Right renal cortex interstitium (tissue), 3 donors: ENCODE measurements around the gene NR2C2AP. TPM values are rescaled to one million over a fixed set of nuclear protein-coding genes. Genes with fewer than 3 reads are reported as not detected.
"Not testable (repeated sequence)": the region's sequence is repeated elsewhere in the genome, so short reads cannot be mapped to it uniquely, and the experiment has no call there.

Source experiments
- DNase-seq, 3 donors: peaks; one replicate each; pipeline ENCODE4 v3.0.0-alpha.2; 2013; ENCODE audit warnings: low read depth in 3 of 3, low spot score in 2 of 3
- polyA plus RNA-seq, 3 donors: library from polyadenylated mRNA; unstranded; fragments of 120-200 nt; gene quantifications; one replicate each; pipeline ENCODE4 v1.2.1, GENCODE V29; 2013; ENCODE audit not compliant: insufficient read length in 3 of 3

Gene NR2C2AP
- polyA plus RNA-seq, 3 donors: 13.6 to 14.8 (median 13.8) TPM

- no peak for DNase-seq
Observed at GRCh38 chr19:19185853-19186740, 17.1 kb downstream of the NR2C2AP start.

GRCh38 chr19:19181488-19181998 lies 21.7 kb downstream of the NR2C2AP start:
- DNase-seq: no peak

GRCh38 chr19:19179548-19180441 lies 23.4 kb downstream of the NR2C2AP start:
- no peak for DNase-seq

GRCh38 chr19:19176950-19177349 lies 26.3 kb downstream of the NR2C2AP start:
- DNase-seq: no peak

GRCh38 chr19:19173243-19173642 lies 30.0 kb downstream of the NR2C2AP start:
- not testable (repeated sequence) for DNase-seq

- DNase-seq: no peak
Observed at GRCh38 chr19:19171821-19172532, 31.2 kb downstream of the NR2C2AP start.

- no peak for DNase-seq
Observed at GRCh38 chr19:19170873-19171672, 32.1 kb downstream of the NR2C2AP start.

- peak in 2 of 3 donors; percentile 29 to 40 for DNase-seq
Observed at GRCh38 chr19:19170053-19170872, 33.0 kb downstream of the NR2C2AP start, which contains the start of gene MEF2B. TSS of gene MEF2B (minus strand) at chr19:19170263. CDS start at chr19:19150735, 19,528 bp downstream.

GRCh38 chr19:19169236-19170052 lies 33.8 kb downstream of the NR2C2AP start:
- DNase-seq: no peak

GRCh38 chr19:19167612-19168011 lies 35.6 kb downstream of the NR2C2AP start:
- DNase-seq: no peak

- no peak for DNase-seq
Observed at GRCh38 chr19:19165396-19165795, 37.8 kb downstream of the NR2C2AP start.

- no peak for DNase-seq
Observed at GRCh38 chr19:19162495-19162894, 40.7 kb downstream of the NR2C2AP start.

- DNase-seq: no peak
Observed at GRCh38 chr19:19160461-19161035, 42.7 kb downstream of the NR2C2AP start.

GRCh38 chr19:19159534-19159933 lies 43.7 kb downstream of the NR2C2AP start:
- no peak for DNase-seq

GRCh38 chr19:19157808-19158207 lies 45.4 kb downstream of the NR2C2AP start:
- no peak for DNase-seq

GRCh38 chr19:19155495-19156219 lies 47.6 kb downstream of the NR2C2AP start:
- no peak for DNase-seq
